Transverse colon (tissue), 4 donors: ENCODE results near the gene ARHGEF16.

ENCODE experiments used
- CTCF ChIP-seq, 5 experiments: fragments of 200-600 bp in 3 of 5; fragments of 450-650 bp in 2 of 5; sonication (generic) in 3 of 5; IDR thresholded peaks; 1 replicate in 2 of 5; 2 replicates in 3 of 5; pipeline ENCODE4 v1.5.1; 2016 to 2017; ENCODE audit warnings: antibody characterized with exemption in 5 of 5, inconsistent platforms in 3 of 5, mild to moderate bottlenecking in 2 of 5, moderate library complexity in 1 of 5
- EP300 ChIP-seq: sonication (generic); formaldehyde crosslinking; IDR thresholded peaks from one replicate; pipeline ENCODE4 v1.6.1; 2017; ENCODE audit warnings: antibody characterized with exemption, low read depth
- POLR2A ChIP-seq: fragments of 450-650 bp; IDR thresholded peaks from one replicate; pipeline ENCODE4 v1.6.1; 2016; ENCODE audit warnings: antibody characterized with exemption, mild to moderate bottlenecking, moderate library complexity
- POLR2AphosphoS5 ChIP-seq, 3 donors: sonication (generic); formaldehyde crosslinking; IDR thresholded peaks; one replicate each; pipeline ENCODE4 v1.6.1; 2016; ENCODE audit warnings: antibody characterized with exemption in 3 of 3

- TF ChIP-seq POLR2A (no peak), EP300 (no peak), CTCF (IDR thresholded peaks at IDR 0.05) (no peak), POLR2AphosphoS5 (IDR thresholded peaks at IDR 0.05) (no peak)
These were observed 64.3 kb downstream of the ARHGEF16 start for GRCh38 chr1:3518756-3519155.
